Subcutaneous adipose tissue (tissue), 4 donors: ENCODE results near the gene CHMP4B. TPM values are rescaled to one million over a fixed set of nuclear protein-coding genes. Genes with fewer than 3 reads are reported as not detected.

Experiments used
- total RNA-seq, 4 donors: library from RNA; depleted of rRNA; stranded (reverse); fragments of >200 nt; gene quantifications; one replicate each; pipeline ENCODE4 v1.1.0, GENCODE V29; 2016
- TF ChIP-seq, protein P1 (sequence below): fragments of 450-650 bp; IDR thresholded peaks from one replicate; pipeline ENCODE4 v1.5.1; 2016; ENCODE audit warnings: low read depth, mild to moderate bottlenecking, control low read depth, antibody characterized with exemption, moderate library complexity

CHMP4B gene
- total RNA-seq, 4 donors from 2014 or later = 68.0 to 79.5 (median 69.5) TPM

DNA sequence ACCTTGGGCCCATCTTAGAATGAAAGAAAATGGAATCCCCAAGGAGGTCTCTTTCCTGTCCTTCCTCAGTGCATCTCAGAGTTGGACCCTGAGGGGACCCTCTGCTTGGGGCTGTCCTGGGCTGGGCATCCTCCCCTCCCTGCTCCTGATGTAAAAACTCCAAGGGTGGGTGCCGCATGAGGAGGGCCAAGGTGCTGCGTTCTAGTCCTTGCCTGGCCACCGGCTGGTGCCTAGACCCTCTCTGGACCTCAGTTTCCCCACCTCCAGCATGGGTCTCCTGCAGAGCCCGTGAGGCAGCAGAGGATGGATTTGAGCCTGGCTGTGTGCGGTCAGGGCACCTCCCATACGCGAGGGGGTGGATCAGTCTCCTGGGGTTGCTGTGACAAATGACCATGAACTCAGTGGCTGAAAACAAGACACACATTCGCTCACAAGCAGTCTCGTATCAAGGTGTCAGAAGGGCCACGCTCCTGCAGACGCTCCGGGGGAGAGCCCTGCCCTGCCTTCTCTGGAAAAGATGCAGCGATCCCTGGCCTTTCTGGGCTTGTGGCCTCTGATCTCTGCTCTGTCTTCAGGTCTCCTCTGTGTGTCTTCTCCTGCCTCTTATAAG is 54.7 kb downstream of the CHMP4B start:
- TF ChIP-seq, protein P1, sequence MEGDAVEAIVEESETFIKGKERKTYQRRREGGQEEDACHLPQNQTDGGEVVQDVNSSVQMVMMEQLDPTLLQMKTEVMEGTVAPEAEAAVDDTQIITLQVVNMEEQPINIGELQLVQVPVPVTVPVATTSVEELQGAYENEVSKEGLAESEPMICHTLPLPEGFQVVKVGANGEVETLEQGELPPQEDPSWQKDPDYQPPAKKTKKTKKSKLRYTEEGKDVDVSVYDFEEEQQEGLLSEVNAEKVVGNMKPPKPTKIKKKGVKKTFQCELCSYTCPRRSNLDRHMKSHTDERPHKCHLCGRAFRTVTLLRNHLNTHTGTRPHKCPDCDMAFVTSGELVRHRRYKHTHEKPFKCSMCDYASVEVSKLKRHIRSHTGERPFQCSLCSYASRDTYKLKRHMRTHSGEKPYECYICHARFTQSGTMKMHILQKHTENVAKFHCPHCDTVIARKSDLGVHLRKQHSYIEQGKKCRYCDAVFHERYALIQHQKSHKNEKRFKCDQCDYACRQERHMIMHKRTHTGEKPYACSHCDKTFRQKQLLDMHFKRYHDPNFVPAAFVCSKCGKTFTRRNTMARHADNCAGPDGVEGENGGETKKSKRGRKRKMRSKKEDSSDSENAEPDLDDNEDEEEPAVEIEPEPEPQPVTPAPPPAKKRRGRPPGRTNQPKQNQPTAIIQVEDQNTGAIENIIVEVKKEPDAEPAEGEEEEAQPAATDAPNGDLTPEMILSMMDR = no peak

DNA sequence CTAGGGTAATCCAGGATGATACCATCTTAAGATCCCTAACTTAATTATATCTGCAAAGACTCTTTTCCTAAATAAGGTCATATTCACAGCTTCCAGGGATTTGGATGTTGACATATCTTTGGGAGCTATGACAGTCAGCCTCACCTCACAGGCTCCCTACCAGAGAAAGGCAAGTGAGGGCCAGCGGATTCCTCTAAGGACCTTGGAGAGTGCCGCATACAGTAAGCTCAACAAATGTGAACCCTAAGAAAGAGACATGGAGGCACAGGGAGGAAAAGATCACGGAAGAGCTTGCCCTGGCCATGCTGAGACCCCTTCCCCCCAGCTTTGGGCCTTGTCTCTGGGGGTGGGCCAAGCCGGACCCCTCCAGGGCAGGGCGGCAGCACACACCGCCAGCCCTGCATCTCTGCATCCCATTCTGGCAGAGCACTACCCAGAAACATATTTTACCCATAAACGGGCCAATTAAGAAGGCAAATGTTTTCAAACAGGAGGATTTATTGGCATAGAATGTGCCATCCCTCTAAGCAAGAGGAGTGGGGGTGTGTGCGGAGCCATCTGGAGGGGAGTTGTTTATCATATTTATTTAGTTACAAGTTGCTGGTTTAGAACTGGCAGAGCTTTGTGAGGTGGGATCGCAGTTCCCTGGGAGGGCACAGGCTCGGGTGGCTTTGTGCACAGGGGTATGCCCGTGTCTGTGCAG is 55.4 kb downstream of the CHMP4B start:
- TF ChIP-seq, protein P1 = no peak

DNA sequence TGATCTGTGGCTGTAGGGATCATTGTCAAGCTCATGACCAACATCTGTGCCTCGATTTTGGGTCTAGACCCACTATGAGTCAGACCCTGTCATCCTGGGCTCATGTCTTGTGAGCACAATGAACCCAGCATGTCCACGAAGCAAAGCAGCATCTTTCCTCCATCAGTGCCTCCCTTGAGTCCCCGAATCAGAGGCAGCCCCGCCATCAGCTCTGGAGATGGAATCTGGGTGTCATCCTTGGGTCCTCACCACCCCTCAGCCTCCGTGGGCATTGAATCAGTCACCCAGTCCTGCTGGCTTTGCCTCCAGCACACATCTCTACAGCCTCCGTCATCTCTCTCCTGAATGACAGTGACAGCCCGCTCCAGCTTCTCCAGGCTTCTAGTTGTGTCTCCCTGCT is 56.9 kb downstream of the CHMP4B start:
- TF ChIP-seq, protein P1 = no peak

DNA sequence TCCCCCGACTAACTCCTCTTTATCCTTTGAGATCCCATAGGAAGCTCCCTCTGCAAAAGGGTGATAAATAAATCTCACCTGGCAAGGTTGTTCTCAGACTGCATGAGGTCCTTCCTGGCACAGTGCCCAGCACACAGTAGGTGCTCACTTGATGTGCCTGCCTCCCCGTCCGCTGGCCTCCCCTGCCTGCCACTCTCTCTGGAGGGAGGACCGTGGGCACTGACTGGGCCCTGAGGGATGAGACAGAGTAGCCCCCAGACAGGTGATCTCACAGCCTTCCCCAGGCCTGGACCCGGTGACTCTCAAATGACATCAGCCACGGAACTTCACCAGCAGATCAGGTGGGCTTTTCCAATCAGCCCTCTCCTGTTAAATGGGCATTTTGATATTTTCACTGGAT is 57.4 kb downstream of the CHMP4B start:
- TF ChIP-seq, protein P1 = no peak

DNA sequence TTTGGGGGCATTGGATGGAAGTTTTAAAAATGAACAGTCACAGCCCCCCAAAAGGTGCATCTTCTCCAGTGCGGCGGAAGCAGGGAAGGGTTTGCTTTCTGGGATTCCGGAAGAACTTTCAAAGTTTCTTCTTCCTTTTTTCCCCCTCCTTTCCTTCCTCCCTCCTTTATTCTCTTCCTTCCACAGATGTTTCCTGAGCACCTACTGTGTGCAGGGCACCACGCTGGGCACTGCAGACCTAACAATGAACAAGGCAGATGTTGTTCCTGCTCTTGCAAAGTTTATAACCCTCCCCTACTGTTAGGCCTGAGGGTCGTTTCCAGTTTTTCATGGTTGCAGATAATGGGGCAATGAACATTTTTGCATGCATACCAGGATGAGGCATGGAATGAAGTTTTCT is 58.1 kb downstream of the CHMP4B start:
- TF ChIP-seq, protein P1 = no peak

GRCh38 chr20:33871362-33871761 is 60.2 kb downstream of the CHMP4B start:
- TF ChIP-seq, protein P1 = no peak

DNA sequence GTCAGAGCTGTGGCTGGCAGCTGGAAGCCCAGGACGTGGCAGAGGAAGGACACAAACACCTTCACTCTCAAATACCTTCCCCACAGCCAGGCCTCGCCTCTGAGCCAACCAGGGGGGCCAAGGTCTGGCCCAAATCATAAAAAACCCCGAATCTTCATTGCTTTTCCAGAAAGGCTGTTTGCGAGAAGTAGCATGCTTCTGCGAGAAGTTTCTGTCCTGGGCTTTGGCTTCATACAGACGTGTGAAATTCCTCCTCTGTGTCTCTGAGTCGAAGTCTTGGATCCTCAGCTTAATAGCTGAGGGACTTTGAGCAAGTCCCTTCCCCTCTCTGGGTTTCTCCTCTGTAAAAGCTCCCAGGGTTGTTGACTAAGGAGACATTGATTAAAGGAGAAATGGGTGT is 63.0 kb downstream of the CHMP4B start:
- TF ChIP-seq, protein P1 = no peak
